A172 (cell line): ENCODE data around the gene CRMP1. TPM values are rescaled to one million over a fixed set of nuclear protein-coding genes. Genes with fewer than 3 reads are reported as not detected.
A peak's percentile ranks its signal among the peaks of the same experiment; 100 is the strongest.
"Not testable (repeated sequence)": the region's sequence is repeated elsewhere in the genome, so short reads cannot be mapped to it uniquely, and the experiment has no call there.

Source experiments
- DNase-seq: peaks from one replicate; pipeline ENCODE4 v3.0.0-alpha.2; 2015; ENCODE audit warnings: low spot score
- total RNA-seq: library from RNA; depleted of rRNA; stranded (reverse); fragments of >200 nt; shearing (Covaris generic); gene quantifications from 2 replicates; pipeline ENCODE4 v1.2.3, GENCODE V29; 2014

Gene CRMP1
- total RNA-seq, 1 experiment from 2014 or later = 51.5 TPM

- DNase-seq = not testable (repeated sequence)
Observed at GRCh38 chr4:5856362-5856761, 36.5 kb downstream of the CRMP1 start.

GRCh38 chr4:5854929-5855328 lies 38.0 kb downstream of the CRMP1 start:
- DNase-seq = no peak

- no peak for DNase-seq
Observed at GRCh38 chr4:5852523-5853202, 40.2 kb downstream of the CRMP1 start.

GRCh38 chr4:5851637-5852301 lies 41.1 kb downstream of the CRMP1 start:
- no peak for DNase-seq

- no peak for DNase-seq
Observed at GRCh38 chr4:5845035-5845905, 47.6 kb downstream of the CRMP1 start.

GRCh38 chr4:5843573-5844530 lies 49.0 kb downstream of the CRMP1 start:
- DNase-seq = no peak

- no peak for DNase-seq
Observed at GRCh38 chr4:5842456-5842855, 50.4 kb downstream of the CRMP1 start.

- no peak for DNase-seq
Observed at GRCh38 chr4:5839751-5840674, 52.9 kb downstream of the CRMP1 start.

GRCh38 chr4:5839332-5839731 lies 53.6 kb downstream of the CRMP1 start:
- DNase-seq = no peak

GRCh38 chr4:5837483-5837882 lies 55.4 kb downstream of the CRMP1 start:
- DNase-seq = not testable (repeated sequence)

GRCh38 chr4:5836943-5837342 lies 55.9 kb downstream of the CRMP1 start:
- DNase-seq = no peak

GRCh38 chr4:5828005-5828391 lies 64.9 kb downstream of the CRMP1 start:
- no peak for DNase-seq

- no peak for DNase-seq
Observed at GRCh38 chr4:5827108-5828004, 65.5 kb downstream of the CRMP1 start.

GRCh38 chr4:5826437-5827107 lies 66.3 kb downstream of the CRMP1 start:
- no peak for DNase-seq

- no peak for DNase-seq
Observed at GRCh38 chr4:5825321-5826041, 67.4 kb downstream of the CRMP1 start.

GRCh38 chr4:5824635-5825034 lies 68.3 kb downstream of the CRMP1 start:
- DNase-seq = peak; percentile 48

- DNase-seq = no peak
Observed at GRCh38 chr4:5824227-5824626, 68.7 kb downstream of the CRMP1 start.
